Ecto neural progenitor cell (in vitro differentiated cells): Measurements from ENCODE around the gene TMCO4.

Experiments used
- DNase-seq: peaks from one replicate; pipeline ENCODE4 v3.0.0-alpha.2; 2018; ENCODE audit warnings: low spot score

Gene TMCO4

DNA sequence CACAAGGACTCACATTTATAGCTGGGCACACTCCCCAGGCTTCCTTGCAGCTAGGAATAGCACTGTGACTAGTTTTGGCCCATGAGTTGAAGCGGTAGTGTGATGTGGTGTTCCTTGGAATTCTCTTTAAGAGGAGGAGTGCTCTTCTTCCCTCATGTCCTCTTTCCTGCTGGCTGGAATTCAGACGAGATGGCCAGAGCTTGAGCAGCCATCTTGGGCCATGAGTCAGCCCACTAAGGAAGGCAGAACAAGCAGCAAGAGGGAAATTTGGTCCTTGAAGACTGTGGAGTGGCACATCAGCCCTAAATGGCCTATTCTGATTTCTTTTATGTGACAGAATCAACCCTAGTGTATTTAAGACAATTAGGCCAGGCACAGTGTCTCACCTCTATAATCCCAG, 115.0 kb downstream of the TMCO4 start:
- DNase-seq: no peak

DNA sequence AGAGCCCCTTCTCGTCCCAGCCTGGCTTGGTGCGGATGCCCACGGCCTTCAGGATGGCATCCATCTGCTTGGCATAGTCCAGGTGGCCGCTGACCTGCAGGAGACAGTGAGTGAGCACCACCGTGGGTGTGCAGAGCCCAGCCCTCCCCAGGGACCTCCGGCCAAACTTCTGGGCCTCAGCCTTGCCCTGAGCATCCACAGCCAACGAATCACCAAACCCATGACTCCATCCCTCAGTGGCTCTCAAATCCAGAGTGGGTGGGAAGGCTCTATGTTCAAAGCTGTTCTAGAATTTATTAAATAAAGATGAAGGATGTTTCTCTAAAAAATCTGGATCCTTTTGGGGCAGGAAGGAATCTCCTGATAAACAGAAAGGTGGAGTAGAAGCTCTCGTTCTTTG, 116.4 kb downstream of the TMCO4 start:
- no peak for DNase-seq

- DNase-seq: no peak
These were observed 116.8 kb downstream of the TMCO4 start for GRCh38 chr1:19682901-19683300.

GRCh38 chr1:19682257-19682656, 117.5 kb downstream of the TMCO4 start:
- DNase-seq: no peak

DNA sequence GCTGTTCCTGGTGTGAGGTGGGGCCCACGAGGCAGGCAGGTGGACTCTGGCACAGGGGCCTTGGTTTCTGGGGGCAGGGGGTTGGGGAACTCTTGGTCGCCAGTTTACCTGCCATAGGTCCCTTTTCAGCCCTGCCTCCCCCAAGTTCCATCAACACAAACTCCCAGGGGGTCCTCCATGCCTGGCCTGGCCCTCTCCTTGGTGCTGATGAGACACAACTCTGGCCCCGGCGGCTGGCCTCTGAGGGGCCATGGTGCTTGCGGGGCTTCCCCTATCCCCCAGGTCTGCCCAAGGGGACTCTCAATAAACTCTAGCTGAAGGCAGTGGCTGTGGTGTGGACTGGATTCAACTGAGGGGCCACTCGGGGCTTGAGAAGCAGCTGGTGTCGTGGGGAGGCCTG, 119.1 kb downstream of the TMCO4 start:
- DNase-seq: no peak

DNA sequence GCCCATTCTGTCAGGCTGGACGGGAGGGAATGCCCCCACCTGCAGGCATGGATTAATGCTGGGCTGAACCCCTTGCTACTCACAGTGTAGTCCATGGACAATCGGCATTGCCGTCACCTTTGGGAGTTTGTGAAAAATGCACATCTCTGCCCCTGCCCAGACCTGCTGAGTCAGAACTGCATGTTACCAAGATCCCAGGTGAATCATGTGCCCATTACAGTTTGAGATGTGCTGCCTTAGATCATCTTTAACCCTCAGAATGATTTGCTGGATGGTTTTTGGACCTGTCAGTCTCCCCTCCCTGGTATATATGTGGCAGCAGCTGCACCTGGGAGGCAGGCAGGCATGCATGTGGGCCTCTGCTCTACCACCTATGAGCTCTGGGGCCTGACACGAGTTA, 120.0 kb downstream of the TMCO4 start:
- DNase-seq: no peak

GRCh38 chr1:19678931-19679453, 120.7 kb downstream of the TMCO4 start:
- DNase-seq: no peak

DNA sequence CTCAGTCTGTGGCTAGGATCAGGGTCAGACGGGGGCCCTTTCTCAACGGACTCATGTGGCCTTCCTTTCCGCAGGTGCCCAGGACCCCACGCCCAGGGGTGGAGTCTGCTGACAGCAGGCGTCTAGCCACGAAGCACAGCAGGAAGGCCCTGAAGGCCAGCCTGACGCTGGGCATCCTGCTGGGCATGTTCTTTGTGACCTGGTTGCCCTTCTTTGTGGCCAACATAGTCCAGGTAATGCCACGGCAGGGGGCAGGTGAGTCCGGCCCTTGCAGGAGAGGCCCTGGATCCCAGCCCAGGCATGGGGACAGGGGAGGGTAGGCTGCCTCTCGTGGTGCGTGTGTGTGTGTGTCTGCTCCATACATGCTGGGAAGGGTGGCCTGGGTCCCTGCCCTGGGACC, 121.2 kb downstream of the TMCO4 start:
- no peak for DNase-seq

- peak; percentile 82 for DNase-seq
These were observed 123.2 kb downstream of the TMCO4 start for GRCh38 chr1:19676438-19676922.

DNA sequence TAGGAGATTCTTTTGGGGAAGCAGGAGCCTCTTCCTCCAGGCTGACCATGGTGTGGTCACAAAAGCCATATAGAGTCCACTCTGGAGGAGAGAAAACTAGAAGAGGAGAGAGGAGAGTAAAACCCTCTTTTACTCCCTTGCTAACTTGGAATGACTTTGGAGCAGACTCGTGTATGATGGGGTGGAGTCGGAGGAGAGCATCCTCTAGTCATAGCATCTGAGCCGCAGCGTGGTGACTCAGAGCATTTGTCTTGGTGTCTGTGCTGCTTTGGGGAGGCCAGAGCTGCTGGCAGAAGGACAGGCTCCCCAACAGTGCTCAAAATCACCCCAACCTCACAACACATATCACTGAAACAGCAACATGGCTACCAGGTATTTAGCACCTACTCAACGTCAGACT, 123.9 kb downstream of the TMCO4 start:
- no peak for DNase-seq

- no peak for DNase-seq
These were observed 127.5 kb downstream of the TMCO4 start for GRCh38 chr1:19672237-19672636.

GRCh38 chr1:19670787-19671186, 128.9 kb downstream of the TMCO4 start:
- DNase-seq: no peak

DNA sequence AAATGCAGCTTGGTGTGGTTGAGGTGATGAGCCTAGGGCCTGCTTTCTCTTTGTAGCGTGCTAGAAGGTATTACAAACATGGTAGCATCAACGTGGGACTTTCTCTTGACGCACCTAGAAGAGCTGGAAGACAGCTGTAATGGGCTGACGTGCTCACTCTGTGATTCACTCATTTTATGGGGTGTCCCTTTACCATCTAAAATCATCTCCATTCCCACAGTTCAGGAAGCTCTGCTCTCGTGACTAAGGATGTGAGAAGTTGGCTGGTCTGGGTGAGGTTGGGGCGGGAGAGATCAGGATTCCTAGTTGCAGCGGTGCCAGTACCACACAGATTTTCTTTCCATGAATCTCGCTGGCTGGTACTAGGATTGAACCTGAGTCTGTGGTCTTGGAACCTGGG, 130.8 kb downstream of the TMCO4 start:
- no peak for DNase-seq

DNA sequence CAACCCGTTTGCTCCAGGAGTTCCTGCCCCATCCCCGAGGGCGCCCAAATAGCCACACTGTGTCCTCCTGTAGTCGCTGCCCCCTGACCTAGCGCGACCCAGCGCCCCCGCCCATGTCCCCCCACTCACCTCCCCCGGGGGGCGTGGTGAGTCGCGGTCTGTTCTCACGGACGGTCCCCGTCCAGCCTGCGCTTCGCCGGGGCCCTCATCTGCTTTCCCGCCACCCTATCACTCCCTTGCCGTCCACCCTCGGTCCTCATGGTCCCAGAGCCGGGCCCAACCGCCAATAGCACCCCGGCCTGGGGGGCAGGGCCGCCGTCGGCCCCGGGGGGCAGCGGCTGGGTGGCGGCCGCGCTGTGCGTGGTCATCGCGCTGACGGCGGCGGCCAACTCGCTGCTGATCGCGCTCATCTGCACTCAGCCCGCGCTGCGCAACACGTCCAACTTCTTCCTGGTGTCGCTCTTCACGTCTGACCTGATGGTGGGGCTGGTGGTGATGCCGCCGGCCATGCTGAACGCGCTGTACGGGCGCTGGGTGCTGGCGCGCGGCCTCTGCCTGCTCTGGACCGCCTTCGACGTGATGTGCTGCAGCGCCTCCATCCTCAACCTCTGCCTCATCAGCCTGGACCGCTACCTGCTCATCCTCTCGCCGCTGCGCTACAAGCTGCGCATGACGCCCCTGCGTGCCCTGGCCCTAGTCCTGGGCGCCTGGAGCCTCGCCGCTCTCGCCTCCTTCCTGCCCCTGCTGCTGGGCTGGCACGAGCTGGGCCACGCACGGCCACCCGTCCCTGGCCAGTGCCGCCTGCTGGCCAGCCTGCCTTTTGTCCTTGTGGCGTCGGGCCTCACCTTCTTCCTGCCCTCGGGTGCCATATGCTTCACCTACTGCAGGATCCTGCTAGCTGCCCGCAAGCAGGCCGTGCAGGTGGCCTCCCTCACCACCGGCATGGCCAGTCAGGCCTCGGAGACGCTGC, 133.9 kb downstream of the TMCO4 start:
- DNase-seq: peak; percentile 63

GRCh38 chr1:19665186-19665495, 134.6 kb downstream of the TMCO4 start:
- DNase-seq: no peak

DNA sequence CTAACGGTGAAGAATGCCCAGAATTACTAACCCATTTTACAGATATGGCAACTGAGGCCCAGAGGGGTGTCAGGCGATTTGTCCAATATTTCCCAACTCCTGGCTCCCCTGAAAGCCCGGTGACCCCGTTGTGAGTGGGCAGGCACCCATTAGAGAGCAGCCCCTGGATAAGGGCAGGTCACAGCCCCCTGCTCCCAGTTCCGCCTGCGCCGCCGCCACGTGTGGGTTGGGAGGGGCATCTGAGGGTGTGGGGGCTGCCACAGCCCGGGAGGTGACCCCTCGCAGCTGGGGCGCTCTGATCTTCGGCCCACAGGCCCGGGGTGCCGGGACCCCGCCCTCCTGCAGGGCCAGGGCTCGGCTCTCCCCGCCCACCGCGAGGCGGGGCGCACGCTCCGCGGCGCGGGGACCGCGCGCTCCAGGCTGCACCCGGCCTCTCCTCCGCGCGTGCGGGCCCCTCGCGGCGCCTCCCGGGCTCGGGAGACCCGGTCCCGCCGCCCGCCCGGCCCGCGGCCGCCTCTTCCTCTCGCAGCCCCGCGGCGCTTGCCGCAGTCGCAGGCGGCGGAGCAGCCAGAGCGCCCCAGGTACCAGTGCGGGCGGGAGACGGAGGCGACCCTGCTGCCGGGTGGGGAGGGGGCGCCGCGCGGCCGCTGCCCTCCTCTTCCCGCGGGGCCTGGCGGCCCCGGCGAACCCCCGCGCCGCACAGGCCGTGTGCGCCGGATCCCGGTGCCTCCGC, 135.1 kb downstream of the TMCO4 start, which contains the start of gene HTR6:
HTR6 (plus strand) TSS at position 423 of the 733 bp plus-strand sequence. CDS start 879 bp downstream, outside the sequence.
- no peak for DNase-seq

GRCh38 chr1:19662313-19662712, 137.4 kb downstream of the TMCO4 start:
- DNase-seq: no peak

DNA sequence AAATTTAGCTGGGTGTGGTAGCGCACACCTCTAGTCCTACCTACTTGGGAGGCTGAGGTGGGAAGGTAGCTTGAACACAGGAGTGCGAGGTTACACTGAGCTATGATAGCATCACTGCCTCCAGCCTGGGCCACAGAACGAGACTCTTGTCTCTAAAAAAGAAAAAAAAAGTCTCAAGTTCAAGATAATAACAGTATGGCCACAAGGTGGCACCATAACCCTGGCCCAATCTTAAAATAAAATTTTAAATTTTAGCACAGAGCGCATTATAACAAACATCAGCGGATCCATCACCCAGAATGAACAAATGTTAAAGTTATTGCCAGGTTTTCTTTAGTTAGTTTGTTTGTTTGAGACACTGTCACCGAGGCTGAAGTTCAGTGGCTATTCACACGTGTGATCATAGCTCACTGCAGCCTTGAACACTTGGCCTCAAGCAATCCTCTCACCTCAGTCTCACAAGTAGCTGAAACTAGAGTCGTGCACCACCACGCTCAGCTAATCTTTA, 137.9 kb downstream of the TMCO4 start:
- no peak for DNase-seq

GRCh38 chr1:19658186-19658585, 141.5 kb downstream of the TMCO4 start:
- DNase-seq: no peak

GRCh38 chr1:19657511-19657910, 142.2 kb downstream of the TMCO4 start:
- DNase-seq: no peak

GRCh38 chr1:19656780-19657466, 142.8 kb downstream of the TMCO4 start:
- DNase-seq: no peak
